NCI-H1417 treated with DMSO at 0.1 percent for 48 hours (cell line): ENCODE data around the gene ZNF613.
"Not testable (repeated sequence)": the region's sequence is repeated elsewhere in the genome, so short reads cannot be mapped to it uniquely, and the experiment has no call there.

Experiments used
- DNase-seq: peaks from one replicate; lab custom pipeline; 2025; lab: John Stamatoyannopoulos, UW

Gene ZNF613

DNA sequence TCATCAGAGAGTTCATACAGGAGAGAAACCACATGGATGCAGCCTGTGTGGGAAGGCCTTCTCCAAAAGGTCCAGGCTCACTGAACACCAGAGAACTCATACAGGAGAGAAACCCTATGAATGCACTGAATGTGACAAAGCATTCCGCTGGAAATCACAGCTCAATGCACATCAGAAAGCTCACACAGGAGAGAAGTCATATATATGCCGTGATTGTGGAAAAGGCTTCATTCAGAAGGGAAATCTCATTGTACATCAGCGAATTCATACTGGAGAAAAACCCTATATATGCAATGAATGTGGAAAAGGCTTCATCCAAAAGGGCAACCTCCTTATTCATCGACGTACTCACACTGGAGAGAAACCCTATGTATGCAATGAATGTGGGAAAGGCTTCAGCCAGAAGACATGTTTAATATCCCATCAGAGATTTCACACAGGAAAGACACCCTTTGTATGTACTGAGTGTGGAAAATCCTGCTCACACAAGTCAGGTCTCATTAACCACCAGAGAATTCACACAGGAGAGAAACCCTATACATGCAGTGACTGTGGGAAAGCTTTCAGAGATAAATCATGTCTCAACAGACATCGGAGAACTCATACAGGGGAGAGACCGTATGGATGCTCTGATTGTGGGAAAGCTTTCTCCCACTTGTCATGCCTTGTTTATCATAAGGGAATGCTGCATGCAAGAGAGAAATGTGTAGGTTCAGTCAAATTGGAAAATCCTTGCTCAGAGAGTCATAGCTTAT is 17.7 kb downstream of the ZNF613 start:
- no peak for DNase-seq

DNA sequence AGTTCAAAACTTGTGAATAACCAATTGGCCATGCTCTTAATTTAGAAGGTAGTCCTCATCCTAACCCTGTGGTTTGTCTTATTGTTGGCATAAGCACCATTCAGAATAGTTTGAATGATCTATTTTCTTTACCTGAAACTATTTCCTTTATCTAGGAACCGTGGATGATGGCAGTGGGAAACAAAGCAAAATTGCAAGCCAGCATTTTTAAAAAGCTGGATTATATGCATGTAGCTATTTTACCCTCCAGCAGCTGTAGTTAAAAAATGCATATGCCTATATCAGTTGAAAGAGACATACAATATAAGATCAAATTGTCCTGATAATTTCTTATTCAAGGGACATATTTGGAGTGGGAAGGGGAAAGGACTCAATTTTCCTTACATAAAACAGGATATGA is 19.3 kb downstream of the ZNF613 start:
- no peak for DNase-seq

DNA sequence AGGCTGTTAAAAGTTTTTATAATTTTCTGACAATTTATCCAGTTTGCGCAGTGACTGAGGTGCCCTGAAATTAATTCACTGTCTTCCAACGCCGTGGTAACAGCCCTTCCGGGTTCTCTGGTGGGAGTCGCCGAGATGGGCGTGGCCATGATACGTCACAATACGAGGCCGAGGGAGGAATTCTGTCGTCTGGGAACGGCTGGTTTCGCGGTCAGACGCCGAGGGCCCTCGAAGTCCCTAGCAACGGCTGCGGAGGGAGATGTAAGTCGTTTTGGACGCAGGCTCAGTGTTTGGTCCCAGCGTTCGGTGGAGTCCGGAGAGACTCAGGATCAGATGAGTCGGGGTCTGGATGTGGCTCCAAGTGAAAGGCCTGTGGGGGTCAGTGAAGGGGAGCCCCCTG is 21.7 kb downstream of the ZNF613 start:
- no peak for DNase-seq

DNA sequence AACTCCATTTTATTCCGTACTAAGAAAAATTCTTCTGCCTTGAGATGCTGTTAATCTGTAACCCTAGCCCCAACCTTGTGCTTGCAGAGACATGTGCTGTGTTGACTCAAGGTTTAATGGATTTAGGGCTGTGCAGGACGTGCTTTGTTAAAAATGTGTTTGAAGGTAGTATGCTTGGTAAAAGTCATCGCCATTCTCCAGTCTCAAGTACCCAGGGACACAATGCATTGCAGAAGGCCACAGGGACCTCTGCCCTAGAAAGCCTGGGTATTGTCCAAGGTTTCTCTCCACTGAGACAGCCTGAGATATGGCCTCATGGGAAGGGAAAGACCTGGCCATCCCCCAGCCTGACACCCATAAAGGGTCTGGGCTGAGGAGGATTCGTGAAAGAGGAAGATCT is 30.6 kb downstream of the ZNF613 start:
- not testable (repeated sequence) for DNase-seq

DNA sequence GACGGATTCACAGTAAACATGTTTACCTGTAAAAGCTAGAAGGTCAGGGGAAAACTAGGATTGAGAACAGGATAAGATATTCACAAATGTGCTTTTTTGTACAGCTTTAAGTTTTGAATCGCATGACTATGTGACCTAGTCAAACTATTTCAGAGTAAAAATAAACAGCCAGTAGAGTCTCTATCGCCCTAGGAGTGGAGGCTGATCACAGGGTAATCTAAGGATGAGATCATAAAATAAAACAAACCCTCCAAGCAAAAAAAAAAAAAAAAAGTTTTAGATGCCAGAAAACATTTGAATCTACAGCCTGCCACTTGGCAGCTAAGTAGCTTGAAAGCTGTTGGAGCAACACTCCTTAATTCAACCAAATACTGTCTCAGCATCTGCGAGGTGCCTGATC is 32.5 kb downstream of the ZNF613 start:
- no peak for DNase-seq

DNA sequence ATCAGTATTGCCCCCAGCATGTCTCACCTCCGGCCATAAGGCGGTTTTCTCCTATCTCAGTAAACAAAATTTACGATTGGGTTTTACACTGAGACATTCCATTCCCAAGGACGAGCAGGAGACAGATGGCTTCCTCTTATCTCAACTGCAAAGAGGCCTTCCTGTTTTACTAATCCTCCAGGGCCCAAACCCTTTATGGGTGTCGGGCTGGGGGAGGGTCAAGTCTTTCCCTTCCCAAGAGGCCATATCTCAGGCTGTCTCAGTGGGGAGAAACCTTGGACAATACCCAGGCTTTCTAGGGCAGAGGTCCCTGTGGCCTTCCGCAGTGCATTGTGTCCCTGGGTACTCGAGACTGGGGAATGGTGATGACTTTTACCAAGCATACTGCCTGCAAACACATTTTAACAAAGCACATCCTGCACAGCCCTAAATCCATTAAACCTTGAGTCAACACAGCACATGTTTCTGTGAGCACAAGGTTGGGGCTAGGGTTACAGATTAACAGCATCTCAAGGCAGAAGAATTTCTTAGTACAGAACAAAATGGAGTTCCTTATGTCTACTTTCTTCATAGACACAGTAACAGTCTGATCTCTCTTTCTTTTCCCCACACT is 33.5 kb downstream of the ZNF613 start:
- DNase-seq = not testable (repeated sequence)

DNA sequence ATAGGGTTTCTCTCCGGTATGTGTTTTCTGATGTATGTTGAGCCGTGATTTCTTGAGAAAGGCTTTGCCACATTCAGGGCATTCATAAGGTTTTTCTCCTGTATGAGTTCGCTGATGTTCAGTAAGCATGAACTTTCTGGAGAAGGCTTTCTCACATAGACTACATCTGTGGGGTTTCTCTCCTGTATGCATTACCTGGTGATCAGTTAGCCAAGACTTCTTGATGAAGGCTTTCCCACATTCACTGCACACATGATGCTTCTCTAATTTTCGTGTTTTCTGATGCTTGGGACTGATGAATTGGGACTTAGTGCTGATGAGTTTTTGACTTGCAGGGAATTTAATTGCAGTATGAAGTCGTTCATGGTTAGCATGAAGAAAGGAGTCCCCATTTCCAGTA is 38.3 kb downstream of the ZNF613 start:
- DNase-seq = no peak

DNA sequence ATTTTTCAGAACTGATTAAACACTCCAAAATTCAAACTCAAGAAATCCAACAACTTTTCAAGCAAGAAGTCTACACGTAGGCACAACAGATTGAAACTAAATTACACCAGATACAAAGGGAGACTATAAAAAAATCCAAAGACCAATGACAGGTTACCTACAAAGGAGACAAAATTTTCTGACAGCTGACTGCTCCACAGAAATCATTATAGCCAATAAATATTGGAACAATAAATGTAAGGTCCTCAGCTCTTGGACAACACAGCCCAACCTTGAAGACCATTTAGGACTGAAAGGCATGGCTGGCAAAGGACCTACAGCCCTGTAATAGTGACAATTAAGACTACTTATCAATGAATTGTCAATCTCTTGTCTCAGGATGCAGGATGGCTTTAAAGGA is 43.4 kb downstream of the ZNF613 start:
- DNase-seq = no peak

DNA sequence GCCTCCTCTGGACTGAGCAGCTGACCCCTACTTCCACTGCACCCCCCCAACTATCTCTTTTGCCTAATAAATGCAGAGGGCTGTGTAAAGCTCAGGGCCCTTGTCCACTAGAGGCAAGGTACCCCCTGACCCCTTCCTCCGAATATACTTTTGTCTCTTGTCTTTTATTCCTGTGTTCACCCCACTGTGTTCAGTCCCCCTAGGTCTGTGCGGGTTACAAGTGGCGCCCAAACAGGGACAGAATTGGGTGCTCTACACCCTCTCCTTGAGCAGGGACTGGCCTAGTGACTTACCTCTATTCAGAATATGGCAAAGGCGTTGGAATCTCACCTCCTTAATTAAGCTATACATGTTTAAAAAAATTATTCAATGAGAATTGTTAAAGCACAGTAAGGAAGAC is 44.4 kb downstream of the ZNF613 start:
- DNase-seq = no peak

DNA sequence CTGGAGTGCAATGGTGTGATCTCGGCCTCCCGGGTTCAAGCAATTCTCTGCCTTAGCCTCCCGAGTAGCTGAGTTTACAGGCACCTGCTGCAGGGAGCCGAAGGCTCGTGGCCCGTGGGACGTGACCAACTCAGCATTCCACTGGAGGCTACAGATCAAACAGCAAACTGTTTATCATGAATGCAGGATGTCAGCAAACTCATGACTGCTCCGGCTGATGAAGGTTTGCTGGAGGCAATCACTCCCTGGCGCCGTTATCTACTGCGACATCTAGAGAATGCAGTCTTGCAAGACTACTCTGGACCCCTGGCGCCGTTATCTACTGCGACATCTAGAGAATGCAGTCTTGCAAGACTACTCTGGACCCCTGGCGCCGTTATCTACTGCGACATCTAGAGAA is 48.5 kb downstream of the ZNF613 start:
- not testable (repeated sequence) for DNase-seq

DNA sequence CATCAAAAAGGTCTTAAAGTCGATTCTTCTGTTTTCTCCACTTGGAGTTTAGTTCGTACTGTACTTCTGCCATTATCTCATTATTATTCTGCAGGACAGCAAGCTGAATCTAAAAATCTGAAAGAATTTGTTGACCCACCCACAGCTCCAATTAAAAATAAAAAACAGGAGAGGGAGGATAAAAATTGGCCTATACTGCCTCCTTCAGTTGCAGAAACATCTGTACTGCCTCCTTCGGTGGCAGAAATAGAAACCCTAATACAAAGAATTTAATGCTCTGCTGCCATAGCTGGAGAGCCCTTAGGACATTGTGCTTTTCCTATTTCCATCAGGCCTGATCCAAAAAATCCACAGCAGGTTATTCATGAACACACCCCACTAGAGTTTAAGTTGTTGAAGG is 49.6 kb downstream of the ZNF613 start:
- no peak for DNase-seq

DNA sequence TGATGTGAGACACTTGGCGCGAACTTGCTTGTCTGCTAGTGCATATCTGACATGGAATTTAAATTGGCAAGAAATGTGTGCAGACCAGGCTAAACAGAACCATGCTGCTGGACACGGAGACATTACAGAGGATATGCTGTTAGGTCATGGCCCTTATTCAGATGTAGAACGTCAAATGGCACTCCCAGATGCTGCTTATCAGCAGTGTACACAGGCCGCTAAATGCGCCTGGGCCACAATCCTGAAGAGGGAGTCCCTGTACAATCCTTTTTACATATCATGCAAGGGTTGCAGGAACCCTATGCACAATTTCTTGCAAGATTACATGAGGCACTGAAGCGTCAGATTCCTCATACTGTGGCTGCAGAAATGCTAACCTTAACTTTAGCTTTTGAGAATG is 50.1 kb downstream of the ZNF613 start:
- no peak for DNase-seq

DNA sequence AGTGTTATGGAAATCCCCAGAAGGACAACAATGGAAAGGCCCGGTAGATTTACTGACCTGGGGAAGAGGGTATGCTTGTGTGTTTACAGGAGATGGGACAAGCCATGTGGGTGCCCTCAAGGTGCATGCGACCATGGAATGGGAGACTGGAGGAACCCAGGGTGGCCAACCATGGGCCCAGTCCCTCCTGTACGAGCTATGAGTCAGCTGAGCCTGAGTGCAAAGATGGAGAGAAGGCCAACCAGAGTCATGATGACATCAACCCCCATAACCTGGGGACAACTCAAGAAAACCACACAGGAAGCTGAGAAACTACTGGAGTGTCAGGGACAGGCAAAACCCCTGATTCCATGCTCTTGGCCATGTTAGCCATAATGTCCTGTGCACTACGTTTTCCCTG is 51.6 kb downstream of the ZNF613 start:
- no peak for DNase-seq

DNA sequence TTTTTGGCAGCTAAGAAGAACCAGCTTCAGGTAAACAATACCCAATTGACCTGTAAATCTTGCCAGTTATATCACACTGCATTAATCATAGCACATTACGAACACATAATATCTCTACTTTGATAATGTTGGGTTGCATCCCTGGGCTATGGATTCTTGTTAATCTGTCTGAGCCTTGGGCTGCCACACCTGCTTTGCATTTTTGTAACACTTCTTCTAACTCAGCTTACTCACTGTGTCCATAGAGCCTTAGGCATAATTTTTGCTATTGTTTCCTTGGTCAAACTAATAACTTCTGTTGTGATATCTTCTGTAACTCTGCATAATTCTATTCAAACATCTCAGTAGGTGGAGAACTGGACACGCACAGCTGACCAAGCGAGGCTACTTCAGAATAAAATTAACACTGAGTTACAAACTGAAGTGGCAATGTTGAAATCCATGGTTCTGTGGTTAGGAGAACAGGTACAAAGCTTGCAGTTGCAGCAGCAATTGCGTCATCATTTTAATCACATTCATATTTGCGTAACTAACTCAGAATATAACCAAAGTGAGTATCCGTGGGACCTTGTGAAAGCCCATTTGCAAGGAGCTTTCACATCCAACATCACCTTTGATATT is 53.0 kb downstream of the ZNF613 start:
- DNase-seq = no peak

DNA sequence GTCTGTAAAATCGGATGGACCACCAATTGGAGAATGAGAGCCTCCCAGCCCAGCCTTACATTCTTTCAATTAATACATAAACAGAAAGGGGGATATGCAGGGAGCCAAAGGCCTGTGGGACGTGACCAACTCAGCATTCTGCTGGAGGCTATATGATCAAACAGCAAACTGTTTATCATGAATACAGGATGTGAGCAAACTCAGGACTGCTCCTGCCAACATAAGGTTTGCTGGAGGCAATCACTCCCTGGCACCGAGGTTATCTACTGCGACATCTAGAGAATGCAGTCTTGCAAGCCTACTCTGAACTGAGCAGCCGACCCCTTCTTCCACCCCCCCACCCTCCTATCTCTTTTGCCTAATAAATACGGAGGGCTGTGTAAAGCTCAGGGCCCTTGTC is 53.7 kb downstream of the ZNF613 start:
- DNase-seq = not testable (repeated sequence)

DNA sequence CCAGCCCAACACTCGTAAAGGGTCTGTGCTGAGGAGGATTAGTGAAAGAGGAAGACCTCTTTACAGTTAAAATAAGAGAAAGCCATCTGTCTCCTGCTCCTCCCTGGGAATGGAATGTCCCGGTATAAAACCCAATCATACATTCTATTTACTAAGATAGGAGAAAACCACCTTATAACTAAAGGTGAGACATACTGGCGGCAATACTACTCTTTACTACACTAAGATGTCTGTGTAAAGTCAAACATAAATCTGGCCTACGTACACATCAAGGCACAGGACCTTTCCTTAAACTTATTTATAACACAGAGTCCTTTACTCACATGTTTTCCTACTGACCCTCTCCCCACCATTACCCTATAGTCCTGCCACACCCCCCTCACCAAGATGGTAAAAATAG is 56.1 kb downstream of the ZNF613 start:
- no peak for DNase-seq

DNA sequence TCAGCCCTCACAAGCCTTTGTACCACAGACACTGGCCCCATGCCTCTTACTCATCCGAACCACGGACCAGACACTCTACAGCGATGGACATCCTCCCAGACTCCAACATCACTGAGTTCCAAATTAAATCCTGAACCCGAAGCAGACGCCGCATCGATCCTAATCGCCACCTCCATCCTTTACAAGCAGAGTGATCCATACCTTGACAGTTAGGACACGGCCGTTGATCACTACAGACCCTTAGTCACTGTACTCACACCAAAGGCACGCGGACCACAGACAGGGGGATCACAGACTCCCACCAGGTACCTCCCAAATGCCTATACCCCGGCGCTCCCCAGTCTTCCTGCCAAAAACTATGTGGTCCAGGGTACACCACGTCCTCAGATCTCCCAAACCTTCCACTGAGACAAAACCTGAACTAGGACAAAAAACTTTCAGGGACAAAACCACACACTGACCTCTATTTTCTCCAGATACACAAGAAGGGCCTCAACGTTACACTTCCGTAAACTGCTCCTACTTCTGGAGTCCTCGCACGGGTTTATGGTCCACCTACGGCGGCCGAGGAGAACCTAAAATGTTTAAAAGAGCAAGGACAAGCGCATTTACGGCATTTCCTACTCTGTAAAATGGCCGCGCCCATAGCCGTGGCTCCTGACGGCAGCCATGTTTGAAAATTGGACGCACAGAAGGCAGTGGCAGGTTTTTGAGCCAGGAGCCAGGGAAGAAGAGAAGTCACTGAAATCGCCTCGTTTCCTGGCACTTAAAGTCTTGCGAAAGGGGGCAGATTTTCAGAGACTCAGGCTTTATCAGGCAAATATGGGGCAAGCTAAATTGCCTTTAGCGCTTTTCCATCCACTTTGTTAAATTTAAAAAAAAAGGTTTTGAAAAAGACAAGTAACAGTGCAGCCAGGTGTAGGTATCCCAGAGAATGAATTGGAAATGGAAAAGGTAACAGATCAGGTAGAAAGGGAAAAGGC is 59.3 kb downstream of the ZNF613 start, which contains the start of gene ZNF350:
Gene ZNF350, minus strand, starts transcription at position 532 of the 983 bp plus-strand sequence. CDS start 12,480 bp downstream, outside the sequence.
- DNase-seq = peak; percentile 78

DNA sequence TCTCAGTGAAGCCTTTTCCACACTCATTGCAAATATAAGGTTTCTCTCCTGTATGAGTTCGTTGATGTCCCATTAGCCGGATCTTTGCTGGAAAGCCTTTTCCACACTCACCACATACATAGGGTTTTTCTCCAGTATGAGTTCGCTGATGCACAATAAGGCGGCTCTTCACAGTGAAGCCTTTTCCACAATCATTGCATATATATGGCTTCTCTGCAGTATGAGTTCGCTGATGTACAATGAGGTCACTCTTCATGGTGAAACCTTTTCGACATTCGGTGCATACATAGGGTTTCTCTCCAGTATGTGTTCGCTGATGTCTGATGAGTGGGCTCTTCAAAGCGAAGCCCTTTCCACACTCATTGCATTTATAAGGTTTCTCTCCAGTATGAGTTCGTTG is 66.2 kb downstream of the ZNF613 start:
- DNase-seq = no peak

DNA sequence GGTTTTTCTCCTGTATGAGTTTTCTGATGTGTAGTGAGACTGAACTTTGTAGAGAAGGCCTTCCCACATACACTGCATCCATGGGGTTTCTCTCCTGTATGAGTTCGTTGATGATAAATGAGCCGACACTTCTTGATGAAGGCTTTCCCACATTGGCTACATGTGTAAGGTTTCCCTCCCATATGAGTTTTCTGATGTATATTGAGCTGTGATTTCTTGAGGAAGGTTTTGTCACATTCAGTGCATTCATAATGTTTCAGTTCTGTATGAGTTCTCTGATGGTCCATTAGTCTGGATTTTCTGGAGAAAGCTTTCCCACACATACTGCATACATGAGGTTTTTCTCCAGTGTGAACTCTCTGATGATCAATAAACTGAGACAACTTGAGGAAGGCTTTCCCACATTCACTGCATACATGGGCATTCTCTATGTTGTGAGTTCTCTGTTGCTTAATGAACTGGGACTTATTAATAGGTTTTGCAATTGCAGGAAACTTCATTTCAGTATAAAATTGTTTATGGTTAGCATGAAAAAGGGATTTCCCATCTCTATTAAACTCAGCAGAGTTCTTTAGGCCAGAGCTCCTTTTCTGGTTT is 66.9 kb downstream of the ZNF613 start:
- DNase-seq = no peak
